Skeletal muscle tissue (tissue), 4 donors: Measurements from ENCODE around the gene TSSK6. TPM values are rescaled to one million over a fixed set of nuclear protein-coding genes. Genes with fewer than 3 reads are reported as not detected.
A peak's percentile ranks its signal among the peaks of the same experiment; 100 is the strongest.

Experiments used
- H3K27ac ChIP-seq: one replicate; pipeline ENCODE4 v1.7.0; 2013; ENCODE audit warnings: mild to moderate bottlenecking, low read depth, low read length, inconsistent platforms
- H3K27me3 ChIP-seq, 3 donors: one replicate each; pipeline ENCODE4 v1.7.0; 2013; ENCODE audit warnings: low read length in 3 of 3; ENCODE audit not compliant: control insufficient read depth in 3 of 3, insufficient read depth in 3 of 3
- H3K36me3 ChIP-seq, 3 donors: one replicate each; pipeline ENCODE4 v1.7.0; 2013; ENCODE audit warnings: low read length in 3 of 3; ENCODE audit not compliant: control insufficient read depth in 3 of 3, insufficient read depth in 3 of 3
- H3K4me1 ChIP-seq, 3 donors: one replicate each; pipeline ENCODE4 v1.7.0; 2013; ENCODE audit warnings: low read length in 3 of 3, mild to moderate bottlenecking in 3 of 3; ENCODE audit not compliant: control insufficient read depth in 3 of 3, insufficient read depth in 3 of 3
- H3K4me3 ChIP-seq, 3 donors: one replicate each; pipeline ENCODE4 v1.7.0; 2013; ENCODE audit warnings: low read length in 3 of 3
- H3K9ac ChIP-seq, 3 donors: one replicate each; pipeline ENCODE4 v1.7.0; 2013; ENCODE audit warnings: low read length in 3 of 3, mild to moderate bottlenecking in 3 of 3, moderate library complexity in 2 of 3, low read depth in 1 of 3
- H3K9me3 ChIP-seq, 3 donors: one replicate each; pipeline ENCODE4 v1.7.0; 2013; ENCODE audit warnings: low read length in 3 of 3; ENCODE audit not compliant: control insufficient read depth in 3 of 3
- total RNA-seq: library from RNA; depleted of rRNA; stranded (reverse); fragments of >200 nt; gene quantifications from one replicate; pipeline ENCODE4 v1.2.3, GENCODE V29; 2014
- donor health status: Osteomylitis.

The TSSK6 gene
- total RNA-seq, 1 donor from 2014 or later, result not detected

DNA sequence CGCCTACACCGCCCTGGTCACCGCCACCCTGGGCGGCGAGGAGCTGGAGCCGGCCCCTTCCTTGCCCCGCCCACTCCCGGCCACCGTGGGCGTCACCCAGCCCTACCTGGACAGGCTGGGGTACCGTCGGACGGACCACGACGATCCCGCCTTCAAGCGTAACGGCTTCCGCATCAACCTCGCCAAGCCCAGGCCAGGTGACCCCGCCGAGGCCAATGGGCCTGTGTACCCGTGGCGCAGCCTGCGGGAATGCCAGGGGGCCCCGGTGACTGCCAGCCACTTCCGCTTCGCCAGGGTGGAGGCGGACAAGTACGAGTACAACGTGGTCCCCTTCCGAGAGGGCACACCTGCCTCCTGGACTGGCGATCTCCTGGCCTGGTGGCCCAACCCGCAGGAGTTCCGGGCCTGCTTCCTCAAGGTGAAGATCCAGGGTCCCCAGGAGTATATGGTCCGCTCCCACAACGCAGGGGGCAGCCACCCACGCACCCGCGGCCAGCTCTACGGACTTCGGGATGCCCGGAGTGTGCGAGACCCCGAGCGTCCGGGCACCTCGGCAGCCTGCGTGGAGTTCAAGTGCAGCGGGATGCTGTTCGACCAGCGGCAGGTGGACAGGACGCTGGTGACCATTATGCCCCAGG is 29.7 kb upstream of the TSSK6 start:
- Histone ChIP-seq H3K9me3 (no peaks in the 10 kb centered on the region), H3K27ac (no peak overlapping the region), H3K4me1 (peaks cover 2 to 9% (median 6%) of the 10 kb centered on the region in 3 donors), H3K36me3 (no peaks in the 10 kb centered on the region), H3K4me3 (no peak overlapping the region), H3K9ac (no peak overlapping the region), H3K27me3 (peaks cover 52 to 78% (median 76%) of the 10 kb centered on the region in 3 donors)

DNA sequence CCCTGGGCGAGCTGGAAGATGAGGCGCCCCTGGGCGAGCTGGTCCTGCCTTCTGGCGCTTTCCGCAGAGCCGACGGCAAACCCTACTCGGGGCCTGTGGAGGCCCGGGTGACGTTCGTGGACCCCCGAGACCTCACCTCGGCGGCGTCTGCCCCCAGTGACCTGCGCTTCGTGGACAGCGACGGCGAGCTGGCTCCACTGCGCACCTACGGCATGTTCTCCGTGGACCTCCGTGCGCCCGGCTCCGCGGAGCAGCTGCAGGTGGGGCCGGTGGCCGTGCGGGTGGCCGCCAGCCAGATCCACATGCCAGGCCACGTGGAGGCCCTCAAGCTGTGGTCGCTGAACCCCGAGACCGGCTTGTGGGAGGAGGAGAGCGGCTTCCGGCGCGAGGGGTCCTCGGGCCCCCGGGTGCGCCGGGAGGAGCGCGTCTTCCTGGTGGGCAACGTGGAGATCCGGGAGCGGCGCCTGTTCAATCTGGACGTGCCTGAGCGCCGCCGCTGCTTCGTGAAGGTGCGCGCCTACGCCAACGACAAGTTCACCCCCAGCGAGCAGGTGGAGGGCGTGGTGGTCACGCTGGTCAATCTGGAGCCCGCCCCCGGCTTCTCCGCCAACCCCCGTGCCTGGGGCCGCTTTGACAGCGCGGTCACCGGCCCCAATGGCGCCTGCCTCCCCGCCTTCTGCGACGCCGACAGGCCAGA is 29.1 kb upstream of the TSSK6 start:
- peaks cover 51 to 78% (median 76%) of the 10 kb centered on the region in 3 donors for H3K27me3 ChIP-seq
- H3K36me3 ChIP-seq, result no peaks in the 10 kb centered on the region
- no peak overlapping the region for H3K27ac ChIP-seq
- peaks cover 3 to 11% (median 6%) of the 10 kb centered on the region in 3 donors for H3K4me1 ChIP-seq
- no peaks in the 10 kb centered on the region for H3K9me3 ChIP-seq
- H3K4me3 ChIP-seq, result no peak overlapping the region
- H3K9ac ChIP-seq, result no peak overlapping the region

DNA sequence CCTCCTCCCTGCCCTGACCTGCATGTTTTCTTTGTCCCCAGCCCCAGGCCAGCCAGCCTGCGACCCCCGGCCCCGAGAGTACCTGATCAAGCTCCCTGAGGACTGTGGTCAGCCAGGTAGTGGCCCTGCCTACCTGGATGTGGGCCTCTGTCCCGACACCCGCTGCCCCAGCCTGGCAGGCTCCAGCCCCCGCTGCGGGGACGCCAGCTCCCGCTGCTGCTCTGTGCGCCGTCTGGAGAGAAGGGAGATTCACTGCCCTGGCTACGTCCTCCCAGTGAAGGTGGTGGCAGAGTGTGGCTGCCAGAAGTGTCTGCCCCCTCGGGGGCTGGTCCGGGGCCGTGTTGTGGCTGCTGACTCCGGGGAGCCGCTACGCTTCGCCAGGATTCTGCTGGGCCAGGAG is 28.3 kb upstream of the TSSK6 start:
- Histone ChIP-seq H3K27me3 (peaks cover 51 to 75% (median 75%) of the 10 kb centered on the region in 3 donors), H3K36me3 (no peaks in the 10 kb centered on the region), H3K9ac (no peak overlapping the region), H3K4me3 (no peak overlapping the region), H3K9me3 (no peaks in the 10 kb centered on the region), H3K27ac (no peak overlapping the region), H3K4me1 (peaks cover 4 to 15% (median 7%) of the 10 kb centered on the region in 3 donors)

DNA sequence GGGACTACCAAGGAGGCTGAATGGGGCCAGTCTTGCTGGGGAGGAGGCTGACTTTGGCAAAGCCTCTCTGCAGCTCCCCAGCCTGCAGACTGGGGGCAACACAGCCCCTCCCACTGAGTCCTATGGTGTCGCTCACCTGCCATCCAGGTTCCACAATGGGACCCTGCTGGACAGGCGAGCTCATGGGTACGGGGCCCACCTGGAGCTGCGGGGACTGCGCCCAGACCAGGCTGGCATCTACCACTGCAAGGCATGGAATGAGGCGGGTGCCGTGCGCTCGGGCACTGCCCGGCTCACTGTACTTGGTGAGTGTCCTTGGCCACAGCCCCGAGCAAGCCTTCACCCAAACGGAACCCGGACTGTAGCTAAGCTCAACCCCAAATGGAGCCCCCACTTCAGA is 27.8 kb upstream of the TSSK6 start:
- Histone ChIP-seq H3K9ac (no peak overlapping the region), H3K36me3 (no peaks in the 10 kb centered on the region), H3K9me3 (no peaks in the 10 kb centered on the region), H3K4me1 (peaks cover 9 to 20% (median 12%) of the 10 kb centered on the region in 3 donors), H3K27me3 (peaks cover 54 to 80% (median 75%) of the 10 kb centered on the region in 3 donors), H3K4me3 (no peak overlapping the region), H3K27ac (no peak overlapping the region)

DNA sequence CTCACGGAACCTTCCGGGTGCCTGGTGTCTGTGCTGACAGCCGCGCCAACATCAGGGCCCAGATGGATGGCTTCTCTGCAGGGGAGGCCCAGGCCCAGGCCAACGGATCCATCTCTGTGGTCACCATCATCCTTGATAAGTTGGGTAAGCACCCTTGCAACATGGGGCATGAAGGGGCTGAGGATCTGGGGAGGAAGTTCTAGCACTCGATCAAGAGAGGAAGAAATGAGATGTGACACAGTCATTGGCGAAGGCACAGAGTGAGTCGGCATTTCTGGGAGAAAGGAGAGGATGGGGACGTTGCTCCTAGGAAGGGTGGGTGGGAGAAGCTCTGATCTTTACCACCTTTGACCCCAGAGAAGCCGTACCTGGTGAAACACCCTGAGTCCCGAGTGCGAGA is 27.2 kb upstream of the TSSK6 start:
- Histone ChIP-seq H3K4me3 (no peak overlapping the region), H3K36me3 (no peaks in the 10 kb centered on the region), H3K27me3 (peaks cover 55 to 83% (median 76%) of the 10 kb centered on the region in 3 donors), H3K9ac (peak overlapping the region in 1 of 3 donors; percentile 8), H3K27ac (no peak overlapping the region), H3K9me3 (no peaks in the 10 kb centered on the region), H3K4me1 (peaks cover 9 to 25% (median 15%) of the 10 kb centered on the region in 3 donors)

DNA sequence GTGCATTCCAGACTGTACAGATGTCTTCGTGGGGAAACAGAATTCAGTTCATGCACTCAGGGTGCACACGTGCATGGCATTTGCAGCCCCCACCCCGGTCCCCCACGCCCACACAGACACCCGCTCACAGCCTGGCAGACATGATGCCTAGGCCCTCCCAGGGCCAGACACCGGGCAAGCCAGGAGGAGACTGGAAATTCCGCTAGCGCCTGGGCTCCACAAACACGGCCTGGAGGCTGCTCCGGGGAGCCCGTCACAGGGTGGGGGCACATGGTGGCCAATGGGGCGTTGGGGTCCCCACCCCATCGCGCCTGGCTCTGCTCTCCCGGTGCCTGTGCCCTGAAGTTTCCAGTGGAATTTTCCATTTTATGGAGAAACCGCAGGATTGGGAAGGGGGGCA is 26.3 kb upstream of the TSSK6 start:
- H3K9ac ChIP-seq, result no peak overlapping the region
- no peaks in the 10 kb centered on the region for H3K36me3 ChIP-seq
- no peaks in the 10 kb centered on the region for H3K9me3 ChIP-seq
- no peak overlapping the region for H3K27ac ChIP-seq
- no peak overlapping the region for H3K4me3 ChIP-seq
- peaks cover 53 to 78% (median 73%) of the 10 kb centered on the region in 3 donors for H3K27me3 ChIP-seq
- peaks cover 9 to 25% (median 15%) of the 10 kb centered on the region in 3 donors for H3K4me1 ChIP-seq

DNA sequence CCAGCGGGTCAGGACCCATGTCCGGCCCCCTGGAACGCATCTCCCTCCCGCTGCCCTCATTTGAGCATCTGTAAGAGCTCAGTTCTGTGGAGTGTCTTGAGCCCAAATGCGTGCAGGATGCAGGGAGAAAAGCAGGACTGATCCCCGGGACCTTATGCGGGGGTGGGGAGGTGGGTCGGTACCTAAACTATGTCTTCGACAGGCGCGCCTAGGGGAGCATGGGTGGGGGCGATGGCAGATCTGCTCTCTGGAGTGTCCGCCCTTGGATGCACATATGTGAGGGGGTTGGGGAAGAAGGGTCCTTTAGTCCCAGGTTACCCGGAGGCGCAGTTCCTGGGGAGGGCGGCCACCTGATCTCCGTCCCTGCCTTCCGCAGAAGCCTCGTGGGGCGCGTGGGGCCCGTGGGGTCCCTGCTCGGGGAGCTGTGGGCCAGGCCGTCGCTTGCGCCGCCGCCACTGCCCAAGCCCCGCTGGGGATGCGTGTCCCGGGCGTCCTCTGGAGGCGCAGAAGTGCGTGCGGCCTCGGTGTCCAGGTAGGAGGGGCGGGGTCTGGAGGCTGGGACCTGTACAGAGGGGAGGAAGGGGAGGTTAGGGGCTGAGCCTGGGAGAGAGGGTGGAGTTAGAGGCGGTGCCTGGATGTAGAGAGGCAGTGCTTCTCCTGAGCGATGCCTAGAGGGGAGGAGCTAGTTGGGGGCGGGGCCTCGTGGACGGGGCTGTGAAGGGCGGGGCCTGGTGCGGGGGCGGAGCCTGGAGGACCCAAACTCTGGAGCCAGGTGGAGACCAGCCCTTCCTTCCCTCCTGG is 25.6 kb upstream of the TSSK6 start:
- Histone ChIP-seq H3K27me3 (peaks cover 53 to 75% (median 73%) of the 10 kb centered on the region in 3 donors), H3K27ac (no peak overlapping the region), H3K9me3 (no peaks in the 10 kb centered on the region), H3K9ac (peak overlapping the region in 1 of 3 donors; percentile 8), H3K4me1 (peaks cover 9 to 25% (median 15%) of the 10 kb centered on the region in 3 donors), H3K36me3 (no peaks in the 10 kb centered on the region), H3K4me3 (no peak overlapping the region)

DNA sequence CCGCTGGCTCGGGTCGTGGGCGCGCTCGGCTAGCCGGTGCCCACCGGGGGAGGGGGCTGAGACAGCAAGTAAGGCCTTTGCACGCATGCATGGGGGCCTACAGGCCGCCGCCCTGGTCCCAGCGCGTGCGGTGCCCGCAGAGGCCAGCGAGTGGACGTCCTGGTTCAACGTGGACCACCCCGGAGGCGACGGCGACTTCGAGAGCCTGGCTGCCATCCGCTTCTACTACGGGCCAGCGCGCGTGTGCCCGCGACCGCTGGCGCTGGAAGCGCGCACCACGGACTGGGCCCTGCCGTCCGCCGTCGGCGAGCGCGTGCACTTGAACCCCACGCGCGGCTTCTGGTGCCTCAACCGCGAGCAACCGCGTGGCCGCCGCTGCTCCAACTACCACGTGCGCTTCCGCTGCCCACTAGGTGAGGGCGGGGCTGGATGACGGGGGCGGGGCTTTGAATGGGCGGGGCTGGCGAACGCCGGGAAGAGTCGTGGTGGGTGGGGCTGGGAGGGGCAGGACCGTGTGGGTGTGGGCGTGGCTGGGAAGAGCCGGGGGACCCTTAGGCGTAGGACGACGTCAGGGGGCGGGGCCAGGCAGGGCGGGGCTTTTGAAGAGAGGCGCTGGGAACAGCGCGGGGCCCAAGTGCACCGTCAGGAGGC is 24.8 kb upstream of the TSSK6 start:
- H3K27me3 ChIP-seq, result peaks cover 53 to 76% (median 70%) of the 10 kb centered on the region in 3 donors

DNA sequence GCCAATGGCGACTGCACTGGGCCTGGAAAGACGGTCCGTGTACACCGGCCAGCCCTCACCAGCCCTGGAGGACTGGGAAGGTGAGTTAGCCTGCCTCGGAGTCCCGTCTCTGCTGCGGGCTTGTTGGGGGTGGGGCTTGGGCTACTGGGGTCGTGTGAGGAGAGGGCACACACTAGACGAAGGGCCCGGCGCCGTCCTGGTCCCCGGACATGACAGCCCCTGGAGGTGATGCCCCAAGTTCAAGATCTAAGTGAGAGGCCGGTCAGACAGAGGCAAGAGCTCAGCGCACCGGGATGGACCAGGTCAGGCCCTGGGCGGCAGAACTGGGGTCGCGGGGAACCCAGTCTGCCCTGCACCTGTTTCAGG is 24.3 kb upstream of the TSSK6 start:
- Histone ChIP-seq H3K27ac (no peak overlapping the region), H3K9me3 (no peaks in the 10 kb centered on the region), H3K36me3 (peaks cover 0 to 2% (median 0%) of the 10 kb centered on the region in 3 donors), H3K27me3 (peaks cover 53 to 73% (median 66%) of the 10 kb centered on the region in 3 donors), H3K4me1 (peaks cover 9 to 25% (median 15%) of the 10 kb centered on the region in 3 donors), H3K4me3 (no peak overlapping the region), H3K9ac (no peak overlapping the region)

More for the DNA sequence above, 24.8 kb upstream of the TSSK6 start:
- Histone ChIP-seq H3K9ac (no peak overlapping the region), H3K4me1 (peaks cover 9 to 25% (median 15%) of the 10 kb centered on the region in 3 donors), H3K9me3 (no peaks in the 10 kb centered on the region), H3K4me3 (no peak overlapping the region), H3K27ac (no peak overlapping the region), H3K36me3 (peaks cover 0 to 2% (median 0%) of the 10 kb centered on the region in 3 donors)
